Naive B cell (primary cell): ENCODE results near the gene MBD3L4. TPM values are rescaled to one million over a fixed set of nuclear protein-coding genes. Genes with fewer than 3 reads are reported as not detected.

ENCODE experiments used
- ATAC-seq, 2 donors: fragments of 150-1000 bp; cut with Tn5 transposase; 2 replicates each; pipeline ENCODE4 v1.10.0; 2021; ENCODE audit warnings: low read depth in 2 of 2, mild to moderate bottlenecking in 2 of 2, moderate library complexity in 2 of 2
- DNase-seq: peaks from one replicate; pipeline ENCODE4 v3.0.0; 2022
- H3K27ac Mint-ChIP-seq, 6 donors: one replicate each; pipeline ENCODE4 v1.8.0; 2020 to 2022; ENCODE audit warnings: mild to moderate bottlenecking in 6 of 6, mixed read lengths in 6 of 6, moderate library complexity in 5 of 6, inconsistent platforms in 2 of 6
- H3K27me3 Mint-ChIP-seq, 3 donors: one replicate each; pipeline ENCODE4 v1.8.0; 2021 to 2022; ENCODE audit warnings: mixed read lengths in 3 of 3, mild to moderate bottlenecking in 1 of 3
- H3K36me3 Mint-ChIP-seq, 2 donors: one replicate each; pipeline ENCODE4 v1.8.0; 2020 to 2022; ENCODE audit warnings: mixed read lengths in 2 of 2, inconsistent platforms in 1 of 2, mild to moderate bottlenecking in 1 of 2
- H3K4me1 Mint-ChIP-seq, 3 donors: one replicate each; pipeline ENCODE4 v1.8.0; 2020 to 2022; ENCODE audit warnings: mixed read lengths in 3 of 3, inconsistent platforms in 1 of 3, mild to moderate bottlenecking in 1 of 3, moderate library complexity in 1 of 3
- H3K4me3 Mint-ChIP-seq, 8 donors: one replicate each; pipeline ENCODE4 v1.8.0; 2020 to 2022; ENCODE audit warnings: mild to moderate bottlenecking in 8 of 8, mixed read lengths in 8 of 8, moderate library complexity in 8 of 8, inconsistent platforms in 2 of 8
- H3K9me3 Mint-ChIP-seq, 7 donors: one replicate each; pipeline ENCODE4 v1.8.0; 2020 to 2022; ENCODE audit warnings: mixed read lengths in 7 of 7, mild to moderate bottlenecking in 5 of 7, inconsistent platforms in 2 of 7, moderate library complexity in 1 of 7
- polyA plus RNA-seq, 6 donors: library from polyadenylated mRNA; unstranded; fragments of 300-500 nt; fragmentation: Illumina TruSeq; gene quantifications; one replicate each; pipeline ENCODE4 v1.2.3, GENCODE V29; 2021; ENCODE audit warnings: low read depth in 6 of 6

MBD3L4 gene
- polyA plus RNA-seq, 6 donors from 2014 or later, result not detected

GRCh38 chr19:6987850-6988249 lies 52.1 kb downstream of the MBD3L4 start:
- DNase-seq (no peak), ATAC-seq (no peak)
- peak overlapping the region in 1 of 6 donors; percentile 37 for H3K27ac Mint-ChIP-seq
- no peak overlapping the region for H3K4me3 Mint-ChIP-seq
- peaks cover 8 to 45% (median 28%) of the 10 kb centered on the region in 7 donors for H3K9me3 Mint-ChIP-seq
- peaks cover 5 to 19% (median 18%) of the 10 kb centered on the region in 3 donors for H3K27me3 Mint-ChIP-seq
- no peaks in the 10 kb centered on the region for H3K4me1 Mint-ChIP-seq
- peaks cover 7 to 13% of the 10 kb centered on the region in 2 donors for H3K36me3 Mint-ChIP-seq

Other genes starting within 250 kb of the MBD3L4 start
- gene ADGRE1, start 152.6 kb downstream of the MBD3L4 start, polyA plus RNA-seq, result under 1 TPM in 3 of 6 donors, not detected in 3; 0.44 to 0.67 (median 0.52) TPM
- not detected for gene MBD3L2B, start 18.7 kb downstream of the MBD3L4 start, polyA plus RNA-seq
- not detected for gene MBD3L5, start 9.6 kb downstream of the MBD3L4 start, polyA plus RNA-seq
- not detected for gene MBD3L2, start 9.1 kb upstream of the MBD3L4 start, polyA plus RNA-seq
- gene MBD3L3, start 18.5 kb upstream of the MBD3L4 start, polyA plus RNA-seq, result not detected
- gene ZNF557, start 29.5 kb upstream of the MBD3L4 start, polyA plus RNA-seq, result 10 to 100 TPM in 1 of 6 donors, 1 to 10 TPM in 4, under 1 TPM in 1; 0.68 to 15.5 (median 5.0) TPM